ACHN (cell line): ENCODE results near the gene CHAF1B.
"Not testable (repeated sequence)": the region's sequence is repeated elsewhere in the genome, so short reads cannot be mapped to it uniquely, and the experiment has no call there.

Experiments used
- DNase-seq: peaks from one replicate; pipeline ENCODE4 v3.0.0-alpha.2; 2015
- in situ Hi-C: cut with HindIII; loops from 2 replicates; pipeline ENCODE4 v1.10.0; 2017; ENCODE audit warnings: low sequenced_read_pairs, low pct_ligation_motif_present, low pct_unique_long_range_greater_than_20kb

The CHAF1B gene

GRCh38 chr21:36385233-36386030, at the start of gene CHAF1B:
Gene CHAF1B, plus strand, starts transcription at chr21:36385392. Its CDS starts 745 bp downstream, at chr21:36386137.
- peak; percentile 76 for DNase-seq
- in situ Hi-C loops, result no loop called here

GRCh38 chr21:36337099-36337509, 48.1 kb upstream of the CHAF1B start:
- no peak for DNase-seq
- in situ Hi-C loops, result no loop called here

- in situ Hi-C loops, result no loop called here
- DNase-seq, result no peak
These were observed 46.2 kb upstream of the CHAF1B start for GRCh38 chr21:36338975-36339374.

GRCh38 chr21:36342581-36342980, 42.6 kb upstream of the CHAF1B start:
- DNase-seq, in situ Hi-C loops: not testable (repeated sequence)

- no peak for DNase-seq
- in situ Hi-C loops, result no loop called here
These were observed 40.3 kb upstream of the CHAF1B start for GRCh38 chr21:36344931-36345330.

- in situ Hi-C loops, result no loop called here
- no peak for DNase-seq
These were observed 37.8 kb upstream of the CHAF1B start for GRCh38 chr21:36347278-36347961.

- DNase-seq, result no peak
- in situ Hi-C loops, result no loop called here
These were observed 37.2 kb upstream of the CHAF1B start for GRCh38 chr21:36347962-36348328.

GRCh38 chr21:36349315-36349714, 35.9 kb upstream of the CHAF1B start:
- in situ Hi-C loops, result no loop called here
- no peak for DNase-seq

GRCh38 chr21:36350282-36350910, 34.8 kb upstream of the CHAF1B start:
- in situ Hi-C loops, result no loop called here
- no peak for DNase-seq

GRCh38 chr21:36354918-36355680, 30.1 kb upstream of the CHAF1B start:
- DNase-seq, result no peak
- in situ Hi-C loops, result no loop called here

- DNase-seq, result no peak
- in situ Hi-C loops, result no loop called here
These were observed 29.3 kb upstream of the CHAF1B start for GRCh38 chr21:36355868-36356267.

GRCh38 chr21:36359185-36359584, 26.0 kb upstream of the CHAF1B start:
- DNase-seq, result no peak
- in situ Hi-C loops, result no loop called here

- DNase-seq, result no peak
- in situ Hi-C loops, result no loop called here
These were observed 16.0 kb upstream of the CHAF1B start for GRCh38 chr21:36369064-36369685.

GRCh38 chr21:36375994-36376393, 9.2 kb upstream of the CHAF1B start:
- no peak for DNase-seq
- in situ Hi-C loops, result no loop called here

- no peak for DNase-seq
- in situ Hi-C loops, result no loop called here
These were observed 7.8 kb upstream of the CHAF1B start for GRCh38 chr21:36377391-36377842.

- no peak for DNase-seq
- in situ Hi-C loops, result no loop called here
These were observed 5.9 kb upstream of the CHAF1B start for GRCh38 chr21:36379251-36379650.

GRCh38 chr21:36381841-36382589, 3.2 kb upstream of the CHAF1B start:
- in situ Hi-C loops, result no loop called here
- DNase-seq, result peak; percentile 45

GRCh38 chr21:36382722-36383121, 2.5 kb upstream of the CHAF1B start:
- in situ Hi-C loops, DNase-seq: not testable (repeated sequence)
